ENCODE measurements around the gene SLC30A10.

Gene SLC30A10

GRCh38 chr1:219940707-219941106 is 12.3 kb upstream of the SLC30A10 start:
- no peak for TF ChIP-seq CTCF (IDR thresholded peaks at IDR 0.05)

- no peak for TF ChIP-seq CTCF (IDR thresholded peaks at IDR 0.05)
Observed at GRCh38 chr1:219938706-219939105, 10.3 kb upstream of the SLC30A10 start.

DNA sequence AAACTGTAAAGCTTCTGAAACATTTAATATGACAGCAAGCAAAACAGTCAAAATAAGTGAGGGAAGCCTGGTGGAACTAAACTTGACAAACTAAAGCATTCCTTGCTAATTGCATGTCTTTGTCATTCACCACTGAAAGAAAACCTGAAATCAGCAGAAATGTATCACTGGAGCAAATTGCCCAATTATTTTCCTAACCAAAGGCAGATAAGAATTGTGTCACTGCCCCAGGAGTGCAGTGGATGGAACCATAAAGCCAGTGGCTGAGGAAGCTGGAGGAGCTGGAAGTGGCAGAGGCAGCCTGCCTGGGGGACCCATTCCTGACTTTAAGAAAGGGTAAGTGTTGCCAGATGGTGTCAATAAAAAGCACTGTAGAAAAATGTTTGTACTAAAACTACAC is 2.7 kb upstream of the SLC30A10 start:
- no peak for TF ChIP-seq CTCF (IDR thresholded peaks at IDR 0.05)

- TF ChIP-seq CTCF (IDR thresholded peaks at IDR 0.05) = no peak
Observed at GRCh38 chr1:219928791-219929118, 398 bp upstream of the SLC30A10 start.

- no peak for TF ChIP-seq CTCF (IDR thresholded peaks at IDR 0.05)
Observed at GRCh38 chr1:219927298-219927955, 930 bp downstream of the SLC30A10 start.

GRCh38 chr1:219926363-219926998 is 1.9 kb downstream of the SLC30A10 start:
- TF ChIP-seq CTCF (IDR thresholded peaks at IDR 0.05) = no peak

DNA sequence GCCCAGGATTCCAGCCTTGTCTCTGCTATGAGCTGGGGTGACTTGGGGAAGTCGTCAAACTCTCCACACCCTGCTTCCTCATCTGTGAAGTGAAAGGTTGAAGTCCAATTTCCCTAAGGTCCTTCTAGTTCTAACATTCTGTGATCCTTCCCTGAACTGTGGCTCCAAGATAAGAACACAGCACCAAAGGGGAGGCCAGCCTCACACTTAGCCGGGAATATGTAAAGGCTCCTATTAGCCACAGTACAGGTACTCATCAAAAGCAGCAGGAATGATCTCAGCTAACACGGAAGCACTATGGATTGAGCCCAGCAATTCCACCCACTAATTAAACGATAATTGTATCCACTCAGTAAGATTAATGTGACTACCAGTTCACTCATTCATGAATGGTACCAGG is 4.0 kb downstream of the SLC30A10 start:
- TF ChIP-seq CTCF (IDR thresholded peaks at IDR 0.05) = no peak

All from LNCAP (cell line).